HG03575 (cell line): ENCODE measurements around the gene PIEZO2.

Source experiments
- ATAC-seq: cut with Tn5 transposase; IDR thresholded peaks from one replicate; pipeline ENCODE4 v1.9.1; 2021; ENCODE audit not compliant: unreplicated experiment, insufficient number of reproducible peaks, low FRiP score; ENCODE audit errors: extremely low read depth

Gene PIEZO2

DNA sequence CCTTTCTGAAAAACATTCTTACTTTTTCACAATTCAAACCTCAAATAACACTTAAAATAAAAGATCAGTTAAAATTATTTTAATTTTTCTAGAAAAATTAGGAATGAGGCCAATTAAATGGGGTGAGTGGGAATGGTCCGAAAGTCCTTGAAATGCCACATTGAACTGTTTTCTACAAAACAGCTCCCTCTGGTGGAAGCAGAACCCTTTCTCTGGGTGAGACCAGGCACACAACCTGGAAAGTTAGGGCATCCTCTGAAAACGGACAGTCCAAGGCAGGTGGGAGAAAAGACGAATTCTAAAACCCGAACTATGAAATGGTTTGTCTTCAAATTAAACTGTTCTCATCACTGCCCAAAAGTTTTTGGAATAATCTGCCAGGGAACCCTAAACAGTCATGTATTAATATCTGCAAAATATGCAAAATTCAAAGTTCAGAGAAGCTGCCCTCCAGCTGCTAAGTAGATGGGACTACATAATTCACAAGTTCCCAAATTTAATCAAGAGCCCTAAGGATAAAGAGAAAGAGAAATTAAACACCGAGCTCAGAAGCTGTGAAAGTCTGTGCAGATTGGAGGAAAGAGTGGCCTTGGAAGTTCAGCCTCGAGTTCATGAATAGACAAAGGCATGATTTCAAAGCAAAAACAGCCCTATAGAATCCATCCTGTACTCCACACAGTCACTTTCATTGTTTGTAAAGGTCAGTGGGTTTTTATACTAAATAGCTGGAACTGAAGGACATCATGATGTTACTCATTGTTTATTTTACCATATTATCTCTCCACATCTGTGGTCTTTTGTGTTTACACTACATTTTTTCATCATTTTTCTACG is 108.3 kb downstream of the PIEZO2 start:
- ATAC-seq: no peak

DNA sequence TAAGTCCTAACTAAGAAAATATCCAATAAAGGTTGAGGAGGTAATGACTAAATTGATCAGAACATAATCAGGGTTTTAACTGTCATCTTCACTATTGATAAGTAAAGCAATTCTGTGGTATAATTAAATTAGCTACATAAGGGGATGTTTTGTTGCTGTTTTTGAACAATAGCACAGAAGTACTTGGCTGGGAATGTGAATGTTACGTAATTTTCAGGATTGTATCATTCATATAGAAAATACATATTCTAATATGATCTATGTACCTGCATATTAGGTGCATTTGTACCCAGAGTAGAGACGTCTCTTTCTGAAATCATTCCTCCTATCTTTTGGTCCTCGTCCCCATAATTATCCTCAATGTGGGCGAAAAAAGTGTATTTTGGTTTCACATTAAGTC is 109.0 kb downstream of the PIEZO2 start:
- ATAC-seq: no peak

DNA sequence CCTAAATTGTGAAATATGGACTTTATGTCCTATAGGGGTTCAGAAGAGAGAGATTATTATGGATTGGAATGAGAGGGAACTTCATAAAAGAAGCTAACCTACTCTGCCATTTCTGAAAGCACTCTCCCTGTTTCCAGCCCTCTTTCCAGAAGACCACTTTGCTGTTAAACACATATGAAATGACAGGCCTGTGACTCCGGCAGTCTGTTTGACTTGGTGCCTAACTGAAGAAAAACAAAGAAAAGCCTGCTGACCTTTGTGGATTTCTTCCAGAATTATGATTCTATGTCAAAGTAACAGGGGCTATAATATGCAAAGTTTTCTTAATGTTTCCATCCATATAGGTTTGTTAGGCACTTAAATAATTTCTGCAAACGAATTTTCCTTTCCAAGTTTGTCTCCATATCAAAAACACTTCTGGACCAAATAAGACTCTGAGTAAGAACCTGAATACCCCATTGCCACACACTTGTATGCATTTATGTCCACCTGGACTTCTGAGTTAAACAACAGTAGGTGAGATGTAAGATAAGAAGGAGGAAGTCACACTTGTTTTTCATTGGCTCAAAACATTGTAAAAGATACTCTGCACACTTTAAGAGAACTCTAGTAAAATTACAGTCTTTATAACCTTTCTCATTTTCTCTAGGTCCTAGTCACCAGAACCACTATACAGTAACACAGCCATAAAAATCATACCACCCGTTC is 111.7 kb downstream of the PIEZO2 start:
- ATAC-seq: no peak

DNA sequence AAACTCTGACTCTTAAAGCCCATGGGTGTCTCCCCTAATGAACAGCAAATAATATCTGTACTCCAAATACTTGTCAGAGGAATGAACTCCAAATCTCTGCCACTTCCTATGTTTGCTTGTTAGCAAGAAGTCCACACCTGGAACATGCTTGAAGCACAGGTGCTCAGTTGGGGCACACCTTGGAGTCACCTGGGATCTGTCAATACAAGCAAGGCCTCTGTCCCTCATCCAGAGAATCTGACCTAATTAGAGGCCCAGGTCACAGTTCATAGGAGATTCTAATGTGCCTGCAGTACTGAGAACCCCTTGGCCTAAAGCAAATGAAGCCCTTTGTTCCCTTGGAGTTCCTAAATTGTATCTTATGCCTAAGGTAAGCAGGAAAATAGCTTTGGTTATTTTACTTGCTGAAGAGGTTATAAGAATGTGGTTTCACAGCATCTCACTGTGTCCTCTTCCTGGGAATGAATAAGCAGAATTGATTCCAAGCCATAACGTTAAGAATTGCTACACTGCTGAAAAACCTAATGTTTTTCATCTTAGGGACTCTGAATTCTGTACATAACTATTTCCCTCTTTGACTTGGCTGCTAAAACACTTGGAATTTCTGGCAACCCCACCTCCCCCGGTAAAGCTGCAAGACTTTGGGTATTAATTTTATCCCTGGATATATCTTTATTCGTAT is 113.4 kb downstream of the PIEZO2 start:
- no peak for ATAC-seq

DNA sequence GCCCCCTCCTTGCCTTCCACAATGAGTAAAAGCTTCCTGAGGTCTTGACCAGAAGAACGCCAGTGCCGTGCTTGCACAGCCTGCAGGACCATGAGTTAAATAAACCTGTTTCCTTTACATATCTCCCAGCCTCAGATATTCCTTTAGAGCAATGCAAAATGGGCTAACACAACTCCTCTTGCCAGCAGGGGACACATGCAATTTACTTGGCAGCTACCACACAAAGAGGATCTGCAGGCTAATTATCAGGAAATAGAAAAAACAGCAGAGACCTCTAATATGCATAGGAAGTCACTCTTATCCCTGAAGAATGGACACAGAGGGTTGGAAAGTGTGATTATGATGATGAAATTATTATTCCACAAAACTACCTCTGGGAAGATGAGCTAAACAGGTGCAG is 114.0 kb downstream of the PIEZO2 start:
- no peak for ATAC-seq

DNA sequence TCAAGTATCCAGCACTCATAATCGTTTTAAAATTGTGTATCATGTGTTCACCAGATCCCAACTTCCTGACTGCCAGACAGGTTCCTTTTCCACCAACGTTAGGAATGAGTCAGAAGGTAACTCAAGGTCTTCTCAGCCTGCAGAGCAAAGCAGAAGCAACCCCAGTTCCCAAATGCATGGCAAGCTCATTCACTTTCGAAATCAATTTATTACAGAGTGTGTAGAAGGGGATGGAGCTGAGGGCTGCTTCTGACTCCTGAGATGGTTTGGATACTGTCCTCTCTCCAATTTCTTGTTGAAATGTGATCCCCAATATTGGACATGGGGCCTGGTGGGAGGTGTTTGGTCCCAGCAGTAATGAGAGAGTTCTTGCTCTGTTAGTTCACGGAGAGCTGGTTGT is 114.5 kb downstream of the PIEZO2 start:
- ATAC-seq: no peak

DNA sequence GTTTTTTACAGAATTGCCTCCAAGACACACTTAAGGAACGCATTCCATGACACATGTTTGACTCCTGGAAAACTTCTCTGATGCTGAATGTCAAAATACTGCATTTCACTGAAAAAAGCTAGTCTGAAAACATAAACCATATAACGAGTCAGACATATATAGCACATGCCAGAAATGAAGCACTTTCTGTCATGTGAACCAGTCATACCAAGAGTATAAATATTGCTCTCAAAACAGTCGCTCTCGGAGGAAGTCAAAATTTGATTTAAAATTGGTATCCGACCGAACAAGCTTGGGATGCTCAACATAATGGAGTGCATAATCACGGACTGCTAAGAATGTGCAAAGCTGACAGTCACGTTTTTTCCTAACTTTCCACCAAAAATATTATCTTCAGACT is 115.9 kb downstream of the PIEZO2 start:
- no peak for ATAC-seq

DNA sequence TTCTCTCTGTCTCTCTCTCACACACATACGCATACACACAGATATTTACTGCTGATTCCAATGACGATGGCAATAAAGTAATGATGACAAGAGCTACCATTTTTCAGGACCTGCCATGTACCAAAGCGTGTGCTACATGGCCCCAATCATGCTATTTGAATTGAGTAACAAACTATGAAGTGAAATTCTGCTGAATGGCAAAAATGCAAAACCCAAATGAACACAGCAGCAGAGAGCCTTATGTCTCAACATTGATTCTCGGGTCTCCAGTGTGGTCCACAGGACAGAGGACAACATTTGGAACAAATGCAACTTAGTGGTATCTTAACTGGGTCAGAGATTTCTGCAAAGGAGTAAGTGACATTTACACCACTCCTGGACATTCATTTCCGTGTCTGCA is 117.4 kb downstream of the PIEZO2 start:
- ATAC-seq: no peak

DNA sequence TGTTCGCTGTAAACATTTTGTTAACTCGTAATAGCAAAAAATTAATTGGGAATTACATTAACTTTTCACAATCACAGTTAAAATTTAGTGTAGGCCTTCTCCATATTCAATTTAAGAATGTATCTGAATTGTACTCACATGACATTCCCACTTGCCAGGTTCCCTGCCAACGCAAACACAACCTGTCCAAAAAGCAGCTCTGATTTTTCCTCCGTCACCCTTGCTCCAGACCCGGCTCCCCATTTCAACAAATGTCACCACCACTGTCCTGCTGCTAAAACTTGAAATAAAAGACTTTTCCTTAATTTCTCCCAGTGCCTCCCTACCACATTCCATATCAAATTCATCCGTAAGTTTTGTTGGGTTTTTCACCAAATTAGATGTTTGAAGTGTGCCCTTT is 120.3 kb downstream of the PIEZO2 start:
- ATAC-seq: no peak

DNA sequence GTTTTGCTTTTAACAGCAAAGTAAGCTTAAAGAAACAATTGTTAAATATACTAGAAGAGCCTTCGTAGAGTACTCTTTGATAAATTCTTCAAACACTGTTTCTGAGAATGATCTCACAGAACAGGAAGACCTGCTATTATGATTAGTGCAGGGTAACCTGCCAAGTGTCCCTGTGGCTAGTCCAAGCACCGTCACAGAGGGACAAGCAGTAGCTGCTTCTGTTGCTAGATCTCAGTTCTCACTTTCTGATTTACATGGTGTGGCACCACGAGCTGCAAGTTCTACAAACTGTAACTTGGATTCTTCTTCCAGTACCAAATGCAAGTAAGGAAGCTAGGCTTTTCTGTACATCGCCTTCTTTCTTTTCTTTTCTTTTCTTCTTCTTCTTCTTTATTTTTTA is 121.5 kb downstream of the PIEZO2 start:
- ATAC-seq: no peak

DNA sequence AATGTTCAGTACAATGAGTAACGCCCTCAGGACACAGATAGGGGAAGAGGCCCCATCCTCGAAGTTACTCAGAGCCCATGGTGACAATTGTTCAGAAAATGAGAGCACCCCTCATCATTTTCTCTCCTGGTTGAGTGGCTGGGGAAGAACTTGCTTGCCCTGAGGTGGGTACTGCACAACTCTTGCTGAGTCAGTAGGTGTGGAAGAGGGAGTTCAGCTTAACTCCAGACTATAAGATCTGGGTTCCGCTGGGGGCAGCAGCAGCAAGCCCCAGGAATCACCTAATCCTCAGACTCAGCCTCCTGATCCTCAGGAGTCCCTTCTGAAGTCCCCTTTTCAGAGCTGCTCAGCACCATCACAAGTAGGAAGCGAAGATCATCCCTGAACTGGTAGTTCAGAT is 123.7 kb downstream of the PIEZO2 start:
- ATAC-seq: no peak

DNA sequence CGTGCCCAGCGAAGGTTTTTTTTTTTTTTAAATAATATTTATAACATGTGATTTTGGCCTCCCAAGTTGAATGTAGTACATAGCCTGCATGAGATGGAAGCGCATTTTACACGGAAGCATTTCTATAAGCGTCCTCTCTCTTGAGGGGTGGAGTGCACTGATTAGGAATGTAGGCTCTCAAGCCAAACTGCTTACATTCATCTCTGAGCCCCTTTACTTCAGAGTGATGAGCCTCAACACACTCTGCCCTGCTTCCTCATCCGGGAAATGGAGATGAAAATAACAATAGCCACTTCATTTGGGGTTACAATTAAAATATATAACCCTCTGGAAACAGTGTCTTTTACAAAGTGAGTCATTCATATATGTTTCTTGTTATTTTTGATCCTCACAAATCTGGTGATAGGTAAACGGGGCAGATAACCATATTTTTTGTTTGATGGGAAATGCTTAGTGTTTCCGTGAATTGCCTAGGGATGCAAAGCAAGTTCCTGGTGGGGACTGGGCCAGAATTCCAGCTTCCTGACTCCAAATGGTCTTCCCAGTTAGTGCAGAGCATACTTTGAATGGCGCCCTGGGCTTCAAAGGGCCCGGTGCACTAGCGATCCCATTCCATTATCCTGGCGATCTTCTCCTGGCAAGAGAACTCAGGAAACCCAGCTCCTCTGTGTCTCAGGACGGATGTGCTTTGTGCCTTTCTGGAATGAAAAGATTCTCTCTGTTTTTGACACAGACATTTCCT is 124.3 kb downstream of the PIEZO2 start:
- no peak for ATAC-seq

DNA sequence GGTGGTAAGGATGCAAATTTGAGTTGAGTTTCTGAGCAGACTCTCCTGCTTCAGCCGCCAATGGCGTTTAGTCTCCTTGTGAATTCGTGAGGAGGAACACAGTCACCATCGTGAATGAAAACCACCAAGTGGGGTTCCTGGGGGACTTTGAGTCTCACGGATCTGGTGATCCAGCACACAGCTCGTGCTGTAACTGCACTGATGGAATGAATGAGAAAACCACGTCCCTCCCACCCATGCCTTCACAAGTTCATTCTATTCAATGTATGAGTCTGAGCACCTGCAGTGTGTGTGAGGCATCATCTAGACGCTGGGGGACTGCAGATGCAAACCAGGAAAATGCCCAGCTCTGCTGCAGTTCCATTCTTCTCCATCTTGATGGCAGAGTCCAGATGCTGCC is 127.9 kb downstream of the PIEZO2 start:
- ATAC-seq: no peak

DNA sequence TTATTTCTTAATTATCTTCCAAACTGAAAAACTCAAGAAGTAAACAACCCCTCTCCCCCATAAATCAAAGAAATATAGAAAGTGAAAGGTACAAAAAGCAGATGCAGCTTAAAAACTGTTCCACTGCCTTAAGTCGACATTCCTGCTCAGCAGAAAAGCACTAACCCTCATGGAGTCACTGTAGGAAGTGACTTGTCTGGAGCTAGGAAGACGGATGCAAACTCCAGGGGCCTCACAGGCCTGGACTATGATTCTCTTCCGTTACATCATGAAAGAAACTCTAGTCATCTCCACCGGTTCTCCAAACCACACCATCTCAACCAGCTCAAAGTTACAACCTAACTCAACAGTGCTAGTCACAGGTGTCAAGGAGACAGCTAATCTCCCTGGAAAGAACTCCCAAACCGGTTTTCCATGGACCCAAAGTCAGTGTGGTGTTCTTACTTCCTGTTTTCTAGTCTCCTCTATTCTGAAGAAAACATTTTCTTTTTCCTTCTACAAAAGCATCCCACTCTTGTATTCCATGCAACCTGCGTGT is 128.4 kb downstream of the PIEZO2 start:
- ATAC-seq: no peak

DNA sequence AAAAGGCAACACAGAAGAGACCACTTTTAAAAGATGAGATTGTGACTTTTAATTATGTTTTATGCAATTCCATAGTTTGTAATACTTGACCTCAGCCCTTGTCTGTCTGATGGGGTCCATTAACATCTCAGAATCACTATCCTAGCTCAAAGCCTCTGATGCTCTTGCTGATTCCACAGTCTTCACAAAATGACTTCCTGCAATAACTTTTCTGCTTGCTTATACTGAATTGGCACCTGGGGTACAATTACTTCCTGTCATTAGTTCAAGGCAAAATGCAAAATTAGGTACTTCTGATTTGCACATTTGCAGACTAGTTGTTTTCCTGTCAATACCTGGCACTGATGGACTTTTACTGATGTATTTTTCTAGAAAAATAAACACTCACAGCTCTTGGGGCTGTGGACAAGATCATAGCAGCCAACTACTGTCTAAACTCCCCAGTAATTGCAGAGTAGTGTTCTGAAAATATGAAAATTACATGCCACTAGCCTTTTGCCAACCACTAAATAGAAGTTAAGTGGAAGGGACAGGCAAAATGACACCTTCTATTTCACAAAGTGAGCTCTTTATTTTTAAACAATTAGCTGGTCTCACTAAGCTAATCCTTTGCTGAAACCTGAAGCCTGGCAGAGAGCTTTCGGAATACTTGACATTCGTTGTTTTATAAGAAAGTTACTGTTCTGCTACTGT is 129.1 kb downstream of the PIEZO2 start:
- no peak for ATAC-seq

DNA sequence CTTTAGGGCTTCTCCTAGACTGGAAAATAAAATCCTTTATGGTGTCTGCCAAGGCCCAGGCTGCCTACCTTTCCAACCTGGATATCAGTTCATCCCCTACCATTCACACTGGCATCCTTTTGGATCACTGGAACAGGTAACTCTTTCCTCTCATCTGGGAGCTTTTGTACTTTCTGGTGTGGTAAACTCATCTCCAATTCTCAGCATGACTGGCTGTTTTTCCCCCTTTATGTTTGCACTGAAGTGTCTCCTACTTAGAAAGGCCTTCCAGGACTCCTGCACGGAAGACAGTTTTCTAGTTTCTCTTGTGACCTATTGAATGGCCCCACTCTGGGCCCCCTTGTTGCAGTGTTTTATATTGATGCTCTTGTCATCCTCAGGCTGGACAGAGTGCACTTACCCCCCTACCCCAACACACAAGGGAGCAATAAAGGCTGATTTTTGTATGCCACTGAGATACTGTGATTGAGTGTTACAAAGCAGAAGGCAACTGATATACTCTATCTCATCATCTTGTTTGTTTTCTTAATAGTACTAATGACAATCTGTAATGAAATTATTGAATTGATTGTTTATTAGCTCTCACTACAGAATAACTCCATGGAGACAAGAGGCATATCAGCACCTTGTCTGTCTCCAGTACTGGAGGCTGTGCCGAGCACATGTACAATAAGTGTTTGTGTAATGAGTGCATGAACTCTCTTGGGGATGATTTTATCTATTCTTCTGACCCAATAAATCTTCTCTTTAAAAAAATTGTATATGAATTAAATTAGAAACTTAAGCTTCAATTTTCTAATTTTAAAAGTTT is 129.9 kb downstream of the PIEZO2 start:
- no peak for ATAC-seq

DNA sequence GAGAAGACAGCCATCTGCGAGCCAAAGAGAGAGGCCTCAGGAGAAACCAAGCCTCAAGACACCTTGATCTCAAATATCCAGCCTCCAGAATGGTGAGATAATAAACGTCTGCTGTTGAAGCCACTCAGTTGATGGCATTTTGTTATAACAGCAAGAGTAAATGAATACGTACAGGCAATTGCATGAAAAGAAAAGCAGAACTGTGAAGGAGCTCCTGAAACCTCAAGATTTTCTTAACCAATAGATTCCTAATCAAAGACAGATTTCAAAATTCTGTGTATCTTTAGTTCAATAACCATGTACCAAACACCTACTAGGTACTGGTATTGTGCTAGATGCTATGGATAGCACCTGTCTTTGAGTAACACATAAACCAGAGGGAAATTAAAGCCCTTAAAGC is 139.5 kb downstream of the PIEZO2 start:
- no peak for ATAC-seq

DNA sequence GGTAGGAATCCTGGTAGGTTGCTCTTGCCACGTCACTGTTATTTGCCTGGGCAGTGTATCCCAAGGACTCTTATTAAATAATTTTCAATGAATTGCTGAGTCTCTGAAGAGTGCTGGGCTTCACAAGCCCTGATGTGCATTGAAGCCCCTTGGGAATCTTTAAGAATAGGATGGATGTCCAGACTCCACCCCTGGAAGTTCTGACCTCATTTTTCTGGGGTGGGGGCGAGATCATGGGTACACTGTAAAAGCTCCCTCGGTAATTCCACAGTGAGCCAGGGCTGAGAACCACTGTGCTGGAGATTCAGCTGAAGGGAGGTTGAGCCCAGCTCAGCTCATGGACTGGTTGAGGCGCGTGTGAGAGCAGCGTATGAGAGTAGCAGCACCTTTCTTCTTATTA is 140.2 kb downstream of the PIEZO2 start:
- ATAC-seq: no peak
